ENCODE data around the gene P2RX6.

DNA sequence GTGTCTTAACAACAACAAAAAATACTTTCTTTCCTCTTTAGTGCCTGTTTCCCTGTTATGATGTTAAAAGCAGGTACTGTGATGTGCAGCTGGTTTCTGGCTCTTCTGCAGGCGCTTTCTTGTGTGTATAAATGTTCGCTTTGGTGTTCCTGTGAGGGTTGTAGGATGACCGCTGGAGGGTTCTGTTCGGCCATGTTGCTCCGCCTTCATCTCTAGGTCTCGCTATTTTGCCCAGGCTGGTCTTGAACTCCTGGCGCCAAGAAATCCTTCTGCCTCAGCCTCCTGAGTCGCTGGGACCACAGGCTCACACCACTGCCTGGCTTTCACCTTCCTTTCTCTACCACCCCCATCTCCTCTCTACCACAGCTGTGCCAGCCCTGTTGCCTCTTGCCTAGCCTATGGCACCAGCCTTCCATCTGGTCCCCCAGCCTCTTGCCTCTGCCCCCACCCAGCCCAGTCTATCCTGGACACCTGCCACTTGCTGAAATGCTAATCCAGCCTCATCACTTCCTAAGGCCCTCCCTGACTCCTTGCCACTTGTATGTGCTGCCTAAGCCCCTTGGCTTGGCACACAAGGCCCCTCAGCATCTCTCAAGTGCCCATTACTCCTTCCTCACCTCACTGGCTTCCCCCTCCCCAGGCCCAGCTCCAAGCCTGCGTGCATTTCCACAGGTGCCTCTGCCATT, 36.3 kb downstream of the P2RX6 start:
- TF ChIP-seq, protein P1, sequence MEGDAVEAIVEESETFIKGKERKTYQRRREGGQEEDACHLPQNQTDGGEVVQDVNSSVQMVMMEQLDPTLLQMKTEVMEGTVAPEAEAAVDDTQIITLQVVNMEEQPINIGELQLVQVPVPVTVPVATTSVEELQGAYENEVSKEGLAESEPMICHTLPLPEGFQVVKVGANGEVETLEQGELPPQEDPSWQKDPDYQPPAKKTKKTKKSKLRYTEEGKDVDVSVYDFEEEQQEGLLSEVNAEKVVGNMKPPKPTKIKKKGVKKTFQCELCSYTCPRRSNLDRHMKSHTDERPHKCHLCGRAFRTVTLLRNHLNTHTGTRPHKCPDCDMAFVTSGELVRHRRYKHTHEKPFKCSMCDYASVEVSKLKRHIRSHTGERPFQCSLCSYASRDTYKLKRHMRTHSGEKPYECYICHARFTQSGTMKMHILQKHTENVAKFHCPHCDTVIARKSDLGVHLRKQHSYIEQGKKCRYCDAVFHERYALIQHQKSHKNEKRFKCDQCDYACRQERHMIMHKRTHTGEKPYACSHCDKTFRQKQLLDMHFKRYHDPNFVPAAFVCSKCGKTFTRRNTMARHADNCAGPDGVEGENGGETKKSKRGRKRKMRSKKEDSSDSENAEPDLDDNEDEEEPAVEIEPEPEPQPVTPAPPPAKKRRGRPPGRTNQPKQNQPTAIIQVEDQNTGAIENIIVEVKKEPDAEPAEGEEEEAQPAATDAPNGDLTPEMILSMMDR (IDR thresholded peaks at IDR 0.05) = no peak
- TF ChIP-seq POLR2AphosphoS5 (IDR thresholded peaks at IDR 0.05) (no peak), POLR2A (IDR thresholded peaks at IDR 0.05) (no peak), EP300 (IDR thresholded peaks at IDR 0.05) (no peak)
